Sigmoid colon (tissue), 7 donors: Measurements from ENCODE around the gene ZFYVE21. TPM values are rescaled to one million over a fixed set of nuclear protein-coding genes. Genes with fewer than 3 reads are reported as not detected.

Source experiments
- DNase-seq: peaks from one replicate; pipeline ENCODE4 v3.0.0-alpha.2; 2019
- H3K27ac ChIP-seq, 4 donors: fragments of 200-600 bp; sonication (generic); one replicate each; pipeline ENCODE4 v1.5.1; 2016 to 2019; ENCODE audit warnings: mild to moderate bottlenecking in 1 of 4
- H3K27me3 ChIP-seq, 3 donors: fragments of 200-600 bp; sonication (generic); one replicate each; pipeline ENCODE4 v1.5.1; 2019; ENCODE audit warnings: mild to moderate bottlenecking in 1 of 3
- H3K36me3 ChIP-seq, 4 donors: fragments of 200-600 bp; sonication (generic); one replicate each; pipeline ENCODE4 v1.5.1; 2016 to 2019
- H3K4me1 ChIP-seq, 4 donors: fragments of 200-600 bp; sonication (generic); one replicate each; pipeline ENCODE4 v1.5.1; 2017 to 2019
- H3K4me3 ChIP-seq, 4 donors: fragments of 200-600 bp; sonication (generic); one replicate each; pipeline ENCODE4 v1.5.1; 2017 to 2019; ENCODE audit warnings: mild to moderate bottlenecking in 2 of 4, moderate library complexity in 1 of 4
- H3K9me3 ChIP-seq, 4 donors: fragments of 200-600 bp in 3 of 4; sonication (generic) in 3 of 4; one replicate each; pipeline versions ENCODE4 v1.5.1 to v1.6.1; 2013 to 2019
- EP300 ChIP-seq, 4 donors: sonication (generic); formaldehyde crosslinking; IDR thresholded peaks; one replicate each; pipeline ENCODE4 v1.6.1; 2017; ENCODE audit warnings: antibody characterized with exemption in 4 of 4
- POLR2A ChIP-seq, 2 donors: fragments of 450-650 bp; IDR thresholded peaks; one replicate each; pipeline ENCODE4 v1.6.1; 2016; ENCODE audit warnings: antibody characterized with exemption in 2 of 2, mild to moderate bottlenecking in 2 of 2, moderate library complexity in 2 of 2
- POLR2AphosphoS5 ChIP-seq, 4 donors: sonication (generic); formaldehyde crosslinking; IDR thresholded peaks; one replicate each; pipeline ENCODE4 v1.6.1; 2017; ENCODE audit warnings: antibody characterized with exemption in 4 of 4
- WGBS, 2 donors: extraction: QIAGEN DNeasy Blood & Tissue Kit; methylation state at CpG; one replicate each; pipeline ENCODE4 v1.1.7; 2013; 5-methylcytosine and 5-hydroxymethylcytosine counted together
- intact Hi-C: fragments of 100-400 bp; cut with DNase I; formaldehyde crosslinking; loops from one replicate; pipeline ENCODE4 v1.15.1; 2023
- polyA plus RNA-seq, 3 donors: library from polyadenylated mRNA; stranded (reverse); fragments of 200-250 nt; gene quantifications; one replicate each; pipeline ENCODE4 v1.2.3, GENCODE V29; 2013
- total RNA-seq, 4 donors: library from RNA; depleted of rRNA; stranded (reverse); fragments of >200 nt; gene quantifications; one replicate each; pipeline ENCODE4 v1.1.0, GENCODE V29; 2016
- TF ChIP-seq, protein P1 (sequence below), 4 experiments: fragments of 450-650 bp in 3 of 4; fragments of 200-600 bp in 1 of 4; IDR thresholded peaks; one replicate each; pipeline ENCODE4 v1.5.1; 2016 to 2019; ENCODE audit warnings: antibody characterized with exemption in 4 of 4, mild to moderate bottlenecking in 3 of 4, moderate library complexity in 2 of 4
- donor health status: healthy with polysubstance abuse.
- donor health status: Bipolar disorder and iron deficiency.
- donor health status: healthy.

ZFYVE21 gene
- total and polyA plus RNA-seq, 7 donors: 41.7 to 106 (median 86.3) TPM

GRCh38 chr14:103719751-103720150, 4.1 kb downstream of the ZFYVE21 start:
- Histone ChIP-seq H3K9me3 (no peaks in the 10 kb centered on the region), H3K4me3 (no peak overlapping the region), H3K4me1 (peaks cover 0 to 82% (median 64%) of the 10 kb centered on the region in 4 donors), H3K27me3 (no peaks in the 10 kb centered on the region), H3K36me3 (no peaks in the 10 kb centered on the region), H3K27ac (peak overlapping the region in 1 of 4 donors; percentile 85)
- 73 to 83% methylated on average over 8 of the region's 8 CpGs for WGBS, 2 donors
- no peak for DNase-seq
- intact Hi-C loops: no loop called here
- TF ChIP-seq EP300 (IDR thresholded peaks at IDR 0.05): no peak
- no peak for TF ChIP-seq POLR2AphosphoS5 (IDR thresholded peaks at IDR 0.05)
- no peak for TF ChIP-seq POLR2A (IDR thresholded peaks at IDR 0.05)
- TF ChIP-seq, protein P1, sequence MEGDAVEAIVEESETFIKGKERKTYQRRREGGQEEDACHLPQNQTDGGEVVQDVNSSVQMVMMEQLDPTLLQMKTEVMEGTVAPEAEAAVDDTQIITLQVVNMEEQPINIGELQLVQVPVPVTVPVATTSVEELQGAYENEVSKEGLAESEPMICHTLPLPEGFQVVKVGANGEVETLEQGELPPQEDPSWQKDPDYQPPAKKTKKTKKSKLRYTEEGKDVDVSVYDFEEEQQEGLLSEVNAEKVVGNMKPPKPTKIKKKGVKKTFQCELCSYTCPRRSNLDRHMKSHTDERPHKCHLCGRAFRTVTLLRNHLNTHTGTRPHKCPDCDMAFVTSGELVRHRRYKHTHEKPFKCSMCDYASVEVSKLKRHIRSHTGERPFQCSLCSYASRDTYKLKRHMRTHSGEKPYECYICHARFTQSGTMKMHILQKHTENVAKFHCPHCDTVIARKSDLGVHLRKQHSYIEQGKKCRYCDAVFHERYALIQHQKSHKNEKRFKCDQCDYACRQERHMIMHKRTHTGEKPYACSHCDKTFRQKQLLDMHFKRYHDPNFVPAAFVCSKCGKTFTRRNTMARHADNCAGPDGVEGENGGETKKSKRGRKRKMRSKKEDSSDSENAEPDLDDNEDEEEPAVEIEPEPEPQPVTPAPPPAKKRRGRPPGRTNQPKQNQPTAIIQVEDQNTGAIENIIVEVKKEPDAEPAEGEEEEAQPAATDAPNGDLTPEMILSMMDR (IDR thresholded peaks at IDR 0.05): no peak

DNA sequence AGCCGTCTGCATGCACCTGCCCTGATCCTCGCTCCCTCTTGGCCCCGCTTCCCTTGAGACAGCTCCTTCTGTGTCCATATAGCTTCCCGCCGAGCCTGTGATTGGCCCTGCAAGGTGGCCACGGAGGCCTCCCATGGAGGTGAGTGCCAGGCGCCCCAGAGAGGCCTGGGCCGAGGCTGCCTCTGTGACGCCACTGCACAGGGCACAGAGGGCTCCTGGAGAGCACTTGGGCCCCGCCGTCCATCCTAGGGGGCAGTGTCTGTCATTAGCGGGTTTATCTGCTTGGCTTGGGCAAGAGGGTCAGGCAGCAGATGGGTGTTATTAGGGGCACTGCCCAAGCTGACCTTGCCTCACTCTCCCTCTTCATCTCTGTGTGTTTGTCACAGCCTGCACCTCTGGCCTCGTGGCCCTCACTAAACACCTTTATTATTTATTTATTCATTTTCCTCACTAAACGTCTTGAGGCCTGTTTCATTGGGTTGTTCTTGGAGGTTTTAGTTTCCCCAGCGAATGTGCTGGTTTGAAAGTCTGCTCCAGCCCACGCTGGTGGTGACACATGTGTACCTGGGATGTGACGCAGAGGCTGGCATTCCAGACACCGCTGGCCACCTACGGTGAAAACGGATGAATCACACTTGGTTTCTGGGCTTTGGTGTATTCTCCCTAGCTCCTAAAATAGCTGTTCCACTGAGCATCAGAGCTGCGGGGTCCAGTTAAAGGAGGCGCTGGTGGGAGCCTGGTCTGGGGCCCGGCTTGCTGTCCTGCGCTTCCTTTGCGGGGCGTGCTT, 5.9 kb downstream of the ZFYVE21 start:
- H3K36me3 ChIP-seq: peaks cover 0 to 13% (median 0%) of the 10 kb centered on the region in 4 donors
- TF ChIP-seq, protein P1 (IDR thresholded peaks at IDR 0.05): no peak
- TF ChIP-seq EP300 (IDR thresholded peaks at IDR 0.05): no peak
- TF ChIP-seq POLR2AphosphoS5 (IDR thresholded peaks at IDR 0.05): no peak
- no peak for TF ChIP-seq POLR2A (IDR thresholded peaks at IDR 0.05)
- intact Hi-C loops: no loop called here
- no peaks in the 10 kb centered on the region for H3K9me3 ChIP-seq
- peak overlapping the region; percentile 2 to 85 (median 82) for H3K27ac ChIP-seq
- DNase-seq: no peak
- no peaks in the 10 kb centered on the region for H3K27me3 ChIP-seq
- H3K4me1 ChIP-seq: peaks cover 0 to 84% (median 66%) of the 10 kb centered on the region in 4 donors
- no peak overlapping the region for H3K4me3 ChIP-seq
- WGBS, 2 donors: 91 to 93% methylated on average over 26 of the region's 26 CpGs

DNA sequence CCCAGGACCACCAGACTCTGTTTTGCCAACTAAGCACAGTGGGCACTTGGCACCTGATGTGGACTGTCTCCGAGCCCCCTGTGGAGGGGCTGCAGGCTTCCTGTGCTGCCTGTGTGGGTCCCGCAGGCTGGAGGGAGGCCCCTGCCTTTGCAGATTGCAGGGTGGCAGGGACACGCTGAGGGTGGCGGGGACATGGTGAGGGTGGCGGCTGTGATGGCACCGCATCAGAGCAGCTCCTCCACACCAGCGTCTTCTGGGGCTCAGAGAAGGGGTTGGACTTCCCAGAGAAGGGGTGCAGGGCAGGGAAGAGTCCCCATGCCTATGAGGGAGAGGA, 8.1 kb downstream of the ZFYVE21 start:
- peaks cover under 1 to 27% (median 3%) of the 10 kb centered on the region in 4 donors for H3K36me3 ChIP-seq
- no peak for DNase-seq
- peak overlapping the region; percentile 76 to 85 (median 82) for H3K27ac ChIP-seq
- TF ChIP-seq EP300 (IDR thresholded peaks at IDR 0.05): no peak
- TF ChIP-seq POLR2AphosphoS5 (IDR thresholded peaks at IDR 0.05): no peak
- no peak for TF ChIP-seq POLR2A (IDR thresholded peaks at IDR 0.05)
- TF ChIP-seq, protein P1 (IDR thresholded peaks at IDR 0.05): no peak
- peak overlapping the region in 1 of 4 donors; percentile 1 for H3K4me3 ChIP-seq
- peaks cover 0 to 62% (median 44%) of the 10 kb centered on the region in 4 donors for H3K4me1 ChIP-seq
- WGBS, 2 donors: 80 to 88% methylated on average over 7 of the region's 7 CpGs
- no peaks in the 10 kb centered on the region for H3K27me3 ChIP-seq
- H3K9me3 ChIP-seq: no peaks in the 10 kb centered on the region
- intact Hi-C loops: no loop called here

DNA sequence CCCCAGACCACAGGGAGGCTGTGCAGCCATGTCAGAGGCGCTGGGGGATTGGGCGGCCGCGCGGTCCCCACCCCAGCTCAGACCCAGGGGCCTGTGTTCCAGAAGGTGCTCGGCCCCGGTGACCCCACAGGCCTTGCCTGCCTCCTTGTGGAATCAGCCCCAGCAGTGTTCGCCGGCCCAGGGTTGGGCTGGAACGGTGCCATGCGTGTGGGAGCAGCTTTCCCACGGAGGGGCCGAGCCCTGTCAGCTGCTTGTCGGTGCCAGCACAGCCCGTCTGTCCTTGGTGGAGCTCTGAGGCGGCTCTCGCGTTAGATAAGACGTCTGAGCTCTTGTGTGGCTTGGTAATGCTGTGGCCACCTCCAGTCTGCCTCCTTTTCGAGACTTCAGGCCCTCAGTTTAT, 8.5 kb downstream of the ZFYVE21 start:
- TF ChIP-seq POLR2A (IDR thresholded peaks at IDR 0.05) (no peak), POLR2AphosphoS5 (IDR thresholded peaks at IDR 0.05) (no peak), EP300 (IDR thresholded peaks at IDR 0.05) (no peak)
- TF ChIP-seq, protein P1 (IDR thresholded peaks at IDR 0.05): peak in 1 of 4 experiments; percentile 24
- peak overlapping the region in 1 of 4 donors; percentile 1 for H3K4me3 ChIP-seq
- intact Hi-C loops: no loop called here
- peak; percentile 88 for DNase-seq
- no peaks in the 10 kb centered on the region for H3K27me3 ChIP-seq
- H3K4me1 ChIP-seq: peaks cover 0 to 58% (median 40%) of the 10 kb centered on the region in 4 donors
- 45 to 77% methylated on average over 20 of the region's 20 CpGs for WGBS, 2 donors
- peak overlapping the region; percentile 76 to 85 (median 82) for H3K27ac ChIP-seq
- no peaks in the 10 kb centered on the region for H3K9me3 ChIP-seq
- H3K36me3 ChIP-seq: peaks cover 4 to 31% (median 7%) of the 10 kb centered on the region in 4 donors
